H1 (cell line): ENCODE results near the gene PDSS1. TPM values are rescaled to one million over a fixed set of nuclear protein-coding genes. Genes with fewer than 3 reads are reported as not detected.
"Not testable (repeated sequence)": the region's sequence is repeated elsewhere in the genome, so short reads cannot be mapped to it uniquely, and the experiment has no call there.

Experiments used
- CTCF ChIA-PET: fragments of 300-600 bp; sonication (Branson Sonifier 250); formaldehyde crosslinking; loops from one replicate; lab custom pipeline; 2021; ENCODE audit not compliant: partially characterized antibody; lab: Charles Lee
- POLR2A ChIA-PET: fragments of 300-600 bp; sonication (Branson Sonifier 250); formaldehyde crosslinking; loops from one replicate; lab custom pipeline; 2021; ENCODE audit warnings: inconsistent platforms; ENCODE audit not compliant: partially characterized antibody; lab: Charles Lee
- DNase-seq, 2 experiments: peaks; one replicate each; pipeline versions ENCODE4 v3.0.0 to v3.0.0-alpha.2; 2010 to 2022; ENCODE audit warnings: low spot score in 2 of 2, low read depth in 1 of 2, mixed read lengths in 1 of 2
- FAIRE-seq: peaks from 2 replicates; lab custom pipeline; 2011; peaks lifted over from hg19 to GRCh38; lab: Jason Lieb, UNC
- H2AFZ ChIP-seq: 2 replicates; pipeline ENCODE4 v1.8.1; 2012; ENCODE audit warnings: low read length, inconsistent platforms
- H2AK5ac ChIP-seq: 2 replicates; pipeline ENCODE4 v1.6.1; 2013; ENCODE audit warnings: low read depth, low read length
- H2BK120ac ChIP-seq: replicated peaks from 2 replicates; pipeline ENCODE3; 2013; ENCODE audit warnings: low read depth, low read length, inconsistent platforms
- H2BK12ac ChIP-seq: 2 replicates; pipeline ENCODE4 v1.6.1; 2013; ENCODE audit warnings: low read depth, low read length
- H2BK15ac ChIP-seq: 2 replicates; pipeline ENCODE4 v1.6.1; 2013; ENCODE audit warnings: low read length
- H2BK20ac ChIP-seq: 2 replicates; pipeline ENCODE4 v1.6.1; 2013; ENCODE audit warnings: low read length
- H2BK5ac ChIP-seq: 2 replicates; pipeline ENCODE4 v1.6.1; 2013; ENCODE audit warnings: low read depth, low read length
- H3K14ac ChIP-seq: 2 replicates; pipeline ENCODE4 v1.6.1; 2013; ENCODE audit warnings: inconsistent platforms; ENCODE audit not compliant: insufficient read length
- H3K18ac ChIP-seq: 2 replicates; pipeline ENCODE4 v1.6.1; 2013; ENCODE audit warnings: low read length; ENCODE audit errors: extremely low read depth
- H3K23ac ChIP-seq: 2 replicates; pipeline ENCODE4 v1.6.1; 2013; ENCODE audit warnings: inconsistent platforms; ENCODE audit not compliant: insufficient read length
- H3K23me2 ChIP-seq: 2 replicates; pipeline ENCODE4 v1.6.1; 2013; ENCODE audit warnings: low read depth, low read length
- H3K27ac ChIP-seq: 2 replicates; pipeline ENCODE4 v1.6.1; 2011; ENCODE audit warnings: low read depth, low read length, inconsistent platforms
- H3K27me3 ChIP-seq, 4 experiments: replicated peaks in 1 of 4; 1 replicate in 1 of 4; 2 replicates in 3 of 4; pipeline versions ENCODE4 v1.6.1 to v1.8.1; 2011 to 2013; ENCODE audit warnings: low read length in 3 of 4, mild to moderate bottlenecking in 3 of 4, inconsistent platforms in 2 of 4, mixed read lengths in 2 of 4, moderate library complexity in 1 of 4; ENCODE audit not compliant: control insufficient read depth in 3 of 4, insufficient read depth in 3 of 4; ENCODE audit errors: extremely low read depth in 1 of 4
- H3K36me3 ChIP-seq, 4 experiments: 2 replicates each; pipeline versions ENCODE4 v1.6.1 to v1.8.1; 2011 to 2013; ENCODE audit warnings: mild to moderate bottlenecking in 4 of 4, low read length in 3 of 4, moderate library complexity in 2 of 4, control low read depth in 1 of 4, inconsistent platforms in 1 of 4; ENCODE audit not compliant: insufficient read depth in 4 of 4, control insufficient read depth in 2 of 4
- H3K4ac ChIP-seq: replicated peaks from 2 replicates; pipeline ENCODE3; 2013; ENCODE audit warnings: low read length, low read depth, mixed read lengths, inconsistent platforms; ENCODE audit not compliant: insufficient read length
- H3K4me1 ChIP-seq, 4 experiments: replicated peaks in 1 of 4; 1 replicate in 1 of 4; 2 replicates in 3 of 4; pipeline versions ENCODE4 v1.6.1 to v1.8.1; 2011 to 2013; ENCODE audit warnings: low read length in 3 of 4, inconsistent platforms in 2 of 4, mixed read lengths in 1 of 4; ENCODE audit not compliant: insufficient read depth in 4 of 4, control insufficient read depth in 3 of 4
- H3K4me2 ChIP-seq, 2 experiments: 2 replicates each; pipeline versions ENCODE4 v1.6.1 to v1.8.1; 2011 to 2013; ENCODE audit warnings: low read depth in 2 of 2, low read length in 2 of 2, control low read depth in 1 of 2, inconsistent platforms in 1 of 2, mild to moderate bottlenecking in 1 of 2; ENCODE audit not compliant: insufficient read depth in 1 of 2
- H3K4me3 ChIP-seq, 4 experiments: fragments of 200-600, 300-600 bp in 1 of 4; sonication (generic), shearing (Covaris generic), sonication (Bioruptor Twin) in 1 of 4; 2 replicates each; pipeline versions ENCODE4 v1.5.1 to v1.8.1; 2011 to 2016; ENCODE audit warnings: low read length in 4 of 4, low read depth in 3 of 4, control low read depth in 2 of 4, inconsistent platforms in 2 of 4, mild to moderate bottlenecking in 2 of 4, mixed read lengths in 1 of 4, moderate library complexity in 1 of 4; ENCODE audit not compliant: insufficient read depth in 2 of 4; ENCODE audit errors: extremely low read depth in 1 of 4
- H3K56ac ChIP-seq: replicated peaks from 2 replicates; pipeline ENCODE3; 2013; ENCODE audit warnings: low read depth, mild to moderate bottlenecking, mixed read lengths, low read length, inconsistent platforms; ENCODE audit not compliant: insufficient read length
- H3K79me1 ChIP-seq: 2 replicates; pipeline ENCODE4 v1.6.1; 2013; ENCODE audit warnings: low read depth, low read length, control low read depth
- H3K79me2 ChIP-seq, 2 experiments: 2 replicates each; pipeline versions ENCODE4 v1.6.1 to v1.8.1; 2012 to 2013; ENCODE audit warnings: low read length in 2 of 2, mild to moderate bottlenecking in 2 of 2, inconsistent platforms in 1 of 2; ENCODE audit not compliant: insufficient read depth in 2 of 2, control insufficient read depth in 1 of 2
- H3K9ac ChIP-seq, 4 experiments: replicated peaks in 1 of 4; 1 replicate in 1 of 4; 2 replicates in 3 of 4; pipeline versions ENCODE4 v1.6.1 to v1.8.1; 2011 to 2013; ENCODE audit warnings: low read depth in 3 of 4, low read length in 3 of 4, control low read depth in 2 of 4, mild to moderate bottlenecking in 2 of 4, moderate library complexity in 2 of 4, inconsistent platforms in 1 of 4; ENCODE audit errors: extremely low read depth in 1 of 4
- H3K9me3 ChIP-seq, 2 experiments: 2 replicates each; pipeline versions ENCODE4 v1.6.1 to v1.8.1; 2012 to 2013; ENCODE audit warnings: mild to moderate bottlenecking in 2 of 2, moderate library complexity in 2 of 2, control low read depth in 1 of 2, inconsistent platforms in 1 of 2, low read depth in 1 of 2, low read length in 1 of 2, mixed read lengths in 1 of 2; ENCODE audit not compliant: insufficient read depth in 2 of 2
- H4K20me1 ChIP-seq, 2 experiments: replicated peaks in 1 of 2; 2 replicates each; pipeline versions ENCODE3 to v1.8.1; 2011 to 2013; ENCODE audit warnings: inconsistent platforms in 2 of 2, low read length in 2 of 2, mild to moderate bottlenecking in 1 of 2; ENCODE audit not compliant: insufficient read depth in 2 of 2, control insufficient read depth in 1 of 2
- H4K5ac ChIP-seq: 2 replicates; pipeline ENCODE4 v1.6.1; 2013; ENCODE audit warnings: low read length, low read depth, mixed read lengths, inconsistent platforms; ENCODE audit not compliant: insufficient read length
- H4K8ac ChIP-seq: 2 replicates; pipeline ENCODE4 v1.8.0; 2013; ENCODE audit warnings: mild to moderate bottlenecking, moderate library complexity, low read length, inconsistent platforms; ENCODE audit not compliant: insufficient read depth; ENCODE audit errors: extremely low read depth
- H4K91ac ChIP-seq: replicated peaks from 2 replicates; pipeline ENCODE3; 2013; ENCODE audit warnings: low read length, mixed read lengths, inconsistent platforms; ENCODE audit not compliant: insufficient read length
- RAD21 ChIP-seq, 2 experiments: IDR thresholded peaks in 1 of 2; conservative IDR thresholded peaks in 1 of 2; 2 replicates each; pipeline ENCODE4 v1.6.1; 2011; ENCODE audit warnings: low read depth in 2 of 2, low read length in 2 of 2, improper control_type of control experiment in 1 of 2, inconsistent platforms in 1 of 2, mild to moderate bottlenecking in 1 of 2, moderate library complexity in 1 of 2
- WGBS, 2 experiments: shearing (Covaris generic) in 1 of 2; methylation state at CpG; one replicate each; pipeline versions ENCODE4 v1.1.6 to v1.1.7; 2013 to 2015; ENCODE audit warnings: low lambda C conversion rate in 2 of 2, mixed read lengths in 2 of 2, inconsistent platforms in 1 of 2, low coverage in 1 of 2, missing lambda C conversion rate in 1 of 2; ENCODE audit not compliant: insufficient replicate concordance in 2 of 2, insufficient coverage in 1 of 2, insufficient read length in 1 of 2; ENCODE audit errors: extremely low coverage in 1 of 2, missing lambda C conversion rate in 1 of 2; 5-methylcytosine and 5-hydroxymethylcytosine counted together
- polyA plus RNA-seq, 7 experiments: library from polyadenylated mRNA; depleted of rRNA in 3 of 7; stranded (reverse) in 5 of 7; unstranded in 2 of 7; fragments of >200 nt in 5 of 7; fragments of 200-250 nt in 2 of 7; gene quantifications; 1 replicate in 5 of 7; 2 replicates in 1 of 7; 4 replicates in 1 of 7; pipeline versions ENCODE4 v1.2.1 to v1.2.3, GENCODE V29; 2011 to 2013; ENCODE audit warnings: missing spikeins in 2 of 7, mixed read lengths in 2 of 7
- total RNA-seq: library from RNA; stranded (reverse); fragmentation: NEBNext Ultra II Directional; extraction: Animal tissue kit (Norgen Biotek cat#: 25700); gene quantifications from 2 replicates; pipeline ENCODE4 v1.2.1, GENCODE V29; 2021
- TF ChIP-seq, protein P1 (sequence below), 3 experiments: IDR thresholded peaks; 1 replicate in 2 of 3; 2 replicates in 1 of 3; pipeline versions ENCODE4 v1.5.1 to v1.6.1; 2011; ENCODE audit warnings: low read length in 3 of 3, mild to moderate bottlenecking in 3 of 3, inconsistent platforms in 2 of 3, low read depth in 1 of 3, moderate library complexity in 1 of 3; ENCODE audit not compliant: insufficient read depth in 1 of 3; ENCODE audit errors: control extremely low read depth in 1 of 3

The PDSS1 gene
- total and polyA plus RNA-seq, 2 of the 8 experiments (the other 6 are each of a cell fraction or from before 2014, with no cell fraction given) = 21.3 to 26.0 TPM

DNA sequence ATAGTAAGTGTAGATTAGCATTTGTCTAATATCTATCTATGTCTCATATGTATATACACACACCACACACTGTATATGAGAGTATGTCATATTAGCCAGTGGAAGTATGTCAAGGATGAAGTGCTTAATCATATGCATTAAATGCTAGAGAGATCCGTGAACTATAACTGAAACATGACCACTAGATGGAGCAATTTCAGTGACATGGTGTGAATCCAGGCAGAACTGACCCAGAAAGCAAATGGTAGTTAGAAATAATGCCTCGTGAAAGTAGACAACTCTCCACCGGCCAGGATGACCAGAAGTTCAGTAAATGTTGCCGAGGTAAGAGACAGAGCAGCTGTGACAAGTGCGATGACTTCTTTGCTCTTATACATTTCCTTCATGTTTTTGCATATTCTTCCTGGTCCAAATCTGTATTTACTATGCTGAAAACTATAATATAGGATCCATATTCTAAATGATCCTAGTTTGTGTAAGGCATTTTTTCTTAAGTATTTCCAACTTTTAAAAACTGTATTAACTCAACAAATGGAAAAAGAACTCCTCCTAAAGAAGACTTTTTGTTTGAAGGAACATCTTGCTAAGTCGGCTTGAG lies 12.7 kb upstream of the PDSS1 start:
- POLR2A ChIA-PET, H3K4ac ChIP-seq, H2BK5ac ChIP-seq, H2AFZ ChIP-seq, H4K8ac ChIP-seq, H2BK12ac ChIP-seq, H3K23me2 ChIP-seq, H2BK20ac ChIP-seq, H3K27ac ChIP-seq, H3K4me1 ChIP-seq, H3K27me3 ChIP-seq, H3K18ac ChIP-seq, DNase-seq, H3K56ac ChIP-seq, H3K14ac ChIP-seq, H2BK15ac ChIP-seq, H3K9ac ChIP-seq, H3K23ac ChIP-seq, H2BK120ac ChIP-seq, H3K4me3 ChIP-seq, H4K5ac ChIP-seq, H3K79me1 ChIP-seq, H3K36me3 ChIP-seq, H3K79me2 ChIP-seq, H4K91ac ChIP-seq, H3K4me2 ChIP-seq, H3K9me3 ChIP-seq, H4K20me1 ChIP-seq, H2AK5ac ChIP-seq: not testable (repeated sequence)
- peak; percentile 97 for FAIRE-seq
- CTCF ChIA-PET = interaction anchor here (0.9 to 2.2 kb wide), 3 partner anchors 10 to 197 kb away, joined by 3 to 11 read pairs (median 6); no protein-coding TSS in a partner anchor
- 45% methylated on average over 6 of the region's 6 CpGs; no CpG with 5 or more reads in 1 of the 2 experiments for WGBS, 2 experiments
- peak; percentile 23 to 40; a peak in 3 of 4 replicates for TF ChIP-seq RAD21 (IDR thresholded peaks at IDR 0.05 in 1 of 2, conservative IDR thresholded peaks at IDR 0.05 in 1 of 2; ENCODE audit: low read depth in 2 of 2, low read length in 2 of 2)
- TF ChIP-seq, protein P1, sequence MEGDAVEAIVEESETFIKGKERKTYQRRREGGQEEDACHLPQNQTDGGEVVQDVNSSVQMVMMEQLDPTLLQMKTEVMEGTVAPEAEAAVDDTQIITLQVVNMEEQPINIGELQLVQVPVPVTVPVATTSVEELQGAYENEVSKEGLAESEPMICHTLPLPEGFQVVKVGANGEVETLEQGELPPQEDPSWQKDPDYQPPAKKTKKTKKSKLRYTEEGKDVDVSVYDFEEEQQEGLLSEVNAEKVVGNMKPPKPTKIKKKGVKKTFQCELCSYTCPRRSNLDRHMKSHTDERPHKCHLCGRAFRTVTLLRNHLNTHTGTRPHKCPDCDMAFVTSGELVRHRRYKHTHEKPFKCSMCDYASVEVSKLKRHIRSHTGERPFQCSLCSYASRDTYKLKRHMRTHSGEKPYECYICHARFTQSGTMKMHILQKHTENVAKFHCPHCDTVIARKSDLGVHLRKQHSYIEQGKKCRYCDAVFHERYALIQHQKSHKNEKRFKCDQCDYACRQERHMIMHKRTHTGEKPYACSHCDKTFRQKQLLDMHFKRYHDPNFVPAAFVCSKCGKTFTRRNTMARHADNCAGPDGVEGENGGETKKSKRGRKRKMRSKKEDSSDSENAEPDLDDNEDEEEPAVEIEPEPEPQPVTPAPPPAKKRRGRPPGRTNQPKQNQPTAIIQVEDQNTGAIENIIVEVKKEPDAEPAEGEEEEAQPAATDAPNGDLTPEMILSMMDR (IDR thresholded peaks at IDR 0.05; ENCODE audit: control extremely low read depth in 1 of 3, insufficient read depth in 1 of 3, low read depth in 1 of 3, low read length in 3 of 3) = peak in 2 of 3 experiments; percentile 27 to 48; a peak in 2 of 4 replicates
